Stimulated activated CD4-positive, alpha-beta T cell treated with anti-CD3 and anti-CD28 coated beads, Interleukin-12 subunit alpha, Interleukin-12 subunit beta, amount 100 ng/mL, for 48 hours (primary cell): ENCODE data around the gene BCKDHA.
"Not testable (repeated sequence)": the region's sequence is repeated elsewhere in the genome, so short reads cannot be mapped to it uniquely, and the experiment has no call there.

Experiments
- DNase-seq, 3 donors: peaks; one replicate each; pipeline ENCODE4 v3.0.0-alpha.2; 2020; ENCODE audit warnings: low read depth in 2 of 3, low spot score in 1 of 3

BCKDHA gene

GRCh38 chr19:41425174-41426115 is 27.8 kb downstream of the BCKDHA start:
- no peak for DNase-seq

DNA sequence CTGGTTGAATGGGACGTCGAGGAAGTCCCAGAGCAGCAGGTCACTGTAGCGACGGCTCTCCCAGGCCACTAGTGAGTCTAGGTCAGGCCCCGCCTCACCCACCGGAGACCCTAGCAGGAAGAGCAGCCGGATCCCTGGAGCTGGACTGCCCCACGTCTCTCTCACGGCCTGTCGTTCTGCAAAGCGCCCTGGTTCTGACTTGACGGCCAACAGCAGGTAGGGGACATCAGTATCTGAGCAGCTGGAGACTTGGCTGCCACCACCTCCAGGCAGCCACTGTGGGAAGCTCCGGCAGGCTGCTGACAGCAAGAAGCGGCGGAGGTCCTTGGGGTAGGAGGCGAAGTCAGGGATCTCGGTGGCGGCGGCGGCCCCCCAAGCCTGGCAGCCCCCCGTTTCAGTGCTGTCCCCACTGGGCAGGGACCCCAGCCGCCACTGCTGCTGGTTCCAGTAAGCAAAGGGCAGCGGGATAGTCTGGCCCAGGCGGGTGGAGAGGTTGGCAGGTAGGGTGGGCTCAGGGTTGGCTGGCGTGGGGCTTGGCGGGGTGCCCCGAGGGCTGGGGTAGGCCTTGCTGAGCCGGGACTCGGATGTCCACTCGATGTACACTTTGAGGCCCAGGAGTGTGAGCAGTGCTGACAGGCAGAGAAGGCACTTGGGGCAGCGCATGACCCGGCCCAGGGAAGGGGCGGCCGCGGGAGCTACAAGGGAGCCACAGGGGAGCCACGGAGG is 28.7 kb downstream of the BCKDHA start:
- DNase-seq: no peak

DNA sequence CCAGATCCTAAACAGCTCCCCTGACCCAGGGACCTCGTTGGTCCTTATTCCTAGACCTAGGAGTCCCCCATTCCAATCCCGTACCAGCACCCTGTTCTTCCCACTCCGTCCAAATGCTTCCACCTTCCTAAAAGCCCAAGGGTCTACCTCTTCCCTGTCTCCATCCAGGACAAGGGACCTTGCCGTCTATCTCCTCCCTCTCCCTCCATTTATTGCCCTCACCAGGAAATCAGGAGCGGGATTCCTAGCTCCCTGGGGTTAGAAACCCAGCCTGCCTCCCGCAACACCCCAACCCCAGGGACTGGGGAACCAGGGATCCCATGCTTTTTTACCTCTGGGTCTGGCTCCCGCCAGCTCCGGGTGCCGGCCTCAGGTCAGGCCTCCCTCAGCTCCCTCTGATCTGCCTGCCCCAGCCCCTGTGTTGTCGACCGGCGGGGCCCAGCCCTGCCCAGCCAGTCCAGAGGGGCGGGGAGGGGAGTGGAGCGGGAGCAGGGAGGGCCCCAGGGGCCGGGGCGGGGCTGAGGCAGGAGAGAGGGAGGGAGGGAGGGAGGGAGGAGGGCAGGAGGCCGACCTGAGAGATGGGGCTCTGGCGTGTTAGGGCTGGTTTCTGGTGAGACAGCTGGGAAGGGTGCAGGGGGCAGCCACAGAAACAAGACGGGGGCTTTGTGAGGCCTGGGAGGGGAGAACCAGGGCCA is 29.5 kb downstream of the BCKDHA start, which contains the start of gene B3GNT8:
Gene B3GNT8, minus strand, starts transcription at position 423 of the 695 bp plus-strand sequence. CDS start 596 bp downstream, outside the sequence.
- DNase-seq: peak in 1 of 3 donors; percentile 43

GRCh38 chr19:41427647-41428480 is 30.2 kb downstream of the BCKDHA start:
- peak in 1 of 3 donors; percentile 5 for DNase-seq

DNA sequence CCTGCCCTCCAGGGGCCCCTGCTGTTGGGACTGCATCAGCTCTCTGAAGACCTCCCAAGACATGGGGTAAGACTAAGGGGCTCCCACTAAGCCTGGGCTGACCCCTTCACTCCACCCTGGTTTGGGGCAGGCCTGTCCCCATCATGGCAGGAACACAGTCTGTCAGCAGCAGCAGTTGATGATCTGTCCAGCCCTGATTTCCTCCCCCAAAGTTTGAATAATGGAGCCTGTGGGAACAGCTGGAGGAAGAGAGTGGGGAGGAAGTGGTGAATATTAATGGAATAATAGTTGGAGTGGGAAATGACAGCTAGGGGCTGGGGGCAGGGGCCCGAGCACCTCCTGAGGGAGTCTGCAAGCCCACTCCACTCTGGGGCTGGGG is 30.9 kb downstream of the BCKDHA start:
- DNase-seq: no peak

DNA sequence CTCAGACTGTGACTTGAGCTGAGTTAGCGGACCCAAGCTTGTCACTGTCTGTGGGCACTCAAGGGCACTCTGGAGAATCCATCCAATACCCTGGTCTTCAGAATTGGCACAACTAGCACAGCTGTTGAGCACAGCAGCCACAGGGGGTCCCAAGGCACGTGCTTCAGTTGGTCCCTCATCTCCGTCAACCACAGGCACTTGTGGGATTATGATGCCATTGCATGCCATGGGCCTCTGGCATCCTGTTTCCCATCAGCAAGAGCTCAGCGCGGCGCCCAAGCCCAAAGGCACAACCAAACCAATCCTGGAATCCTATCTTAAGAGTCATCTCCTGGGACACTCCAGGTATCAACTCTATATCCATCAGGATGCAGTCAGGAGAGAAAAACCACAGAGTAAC is 33.3 kb downstream of the BCKDHA start:
- no peak for DNase-seq

DNA sequence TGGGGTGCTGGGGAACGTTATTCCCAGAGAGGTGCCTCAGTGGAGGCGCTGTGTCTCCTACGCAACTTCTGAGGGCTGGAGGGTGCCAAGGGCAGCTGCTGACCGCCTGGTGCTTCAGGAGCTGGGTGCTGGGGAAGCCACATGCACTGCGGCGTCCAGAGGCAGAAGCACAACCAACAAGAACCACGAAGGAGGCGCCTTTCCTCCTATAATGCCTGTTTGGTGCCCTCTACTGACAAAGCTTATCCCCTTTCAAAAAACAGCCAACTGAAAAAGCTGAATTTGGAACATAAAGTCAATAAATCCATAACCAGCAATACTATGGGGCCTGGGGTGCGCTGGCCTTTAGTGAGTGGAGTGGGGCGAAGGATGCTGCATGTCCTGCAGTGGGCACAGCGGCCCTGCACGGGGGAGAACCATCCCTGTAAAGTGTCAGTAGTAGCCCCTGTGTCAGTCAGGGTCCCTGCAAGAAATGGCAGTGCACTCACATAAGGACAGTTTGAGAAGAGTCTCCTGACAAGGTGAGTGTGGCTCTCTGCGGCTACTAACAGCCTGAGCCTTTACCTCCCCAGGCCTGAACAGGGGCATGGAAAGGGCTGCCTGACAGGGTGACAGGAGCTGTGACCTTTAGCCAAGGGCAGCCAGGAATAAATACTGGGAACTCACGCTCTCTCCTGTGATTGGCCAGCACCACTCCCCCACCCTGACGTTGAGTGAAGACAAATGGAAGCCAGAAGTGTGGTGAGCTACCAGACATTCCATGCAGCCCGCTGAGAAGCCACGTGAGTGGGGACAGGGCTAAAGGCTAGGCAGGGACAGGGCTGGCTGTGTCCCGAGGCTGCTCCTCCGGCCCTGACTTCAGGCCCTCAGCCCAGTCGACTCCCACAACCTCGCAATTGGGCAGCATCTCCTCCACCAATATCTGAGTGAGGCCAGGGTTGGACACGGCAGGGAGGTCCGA is 34.1 kb downstream of the BCKDHA start:
- DNase-seq: no peak

DNA sequence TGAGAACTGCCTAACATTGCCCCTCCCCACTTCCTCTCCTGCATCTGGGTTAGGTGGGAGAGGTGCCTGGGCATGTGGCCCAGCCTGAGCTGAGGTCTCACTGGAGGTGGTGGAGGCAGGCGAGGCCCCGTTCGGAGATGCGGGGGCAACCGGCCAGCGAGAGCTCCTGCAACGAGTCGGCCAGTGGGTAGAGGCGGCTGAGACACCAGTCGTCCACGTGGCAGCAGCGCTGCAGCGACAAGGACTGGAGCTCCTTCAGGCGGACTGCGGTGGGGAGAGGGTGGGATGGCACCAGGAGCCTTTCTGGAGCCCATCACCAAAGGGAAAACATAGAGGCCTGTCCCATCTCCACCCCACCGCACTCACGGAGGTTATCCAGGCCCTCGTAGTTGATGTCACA is 35.6 kb downstream of the BCKDHA start:
- no peak for DNase-seq

DNA sequence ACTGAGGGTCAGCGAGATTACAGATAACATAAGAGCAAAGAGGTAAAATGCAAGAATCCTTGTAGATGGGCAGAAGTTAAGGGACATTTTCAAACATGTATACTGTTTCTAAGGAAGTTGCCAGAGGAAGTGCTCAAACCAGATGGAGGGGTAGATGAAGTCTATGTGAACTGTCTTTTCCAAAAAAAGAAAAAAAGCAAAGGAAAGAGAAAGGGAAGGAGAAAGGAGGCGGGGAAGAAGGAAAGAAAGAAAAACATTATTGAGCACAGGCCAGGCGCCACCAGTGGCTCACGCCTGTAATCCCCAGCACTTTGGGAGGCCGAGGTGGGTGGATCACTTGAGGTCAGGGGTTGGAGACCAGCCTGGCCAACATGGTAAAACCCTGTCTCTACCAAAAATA is 36.8 kb downstream of the BCKDHA start:
- DNase-seq: no peak

- not testable (repeated sequence) for DNase-seq
Measured at GRCh38 chr19:41435376-41435775, 37.8 kb downstream of the BCKDHA start.

GRCh38 chr19:41435936-41436673 is 38.5 kb downstream of the BCKDHA start:
- DNase-seq: no peak

- no peak for DNase-seq
Measured at GRCh38 chr19:41436674-41436951, 39.0 kb downstream of the BCKDHA start.

DNA sequence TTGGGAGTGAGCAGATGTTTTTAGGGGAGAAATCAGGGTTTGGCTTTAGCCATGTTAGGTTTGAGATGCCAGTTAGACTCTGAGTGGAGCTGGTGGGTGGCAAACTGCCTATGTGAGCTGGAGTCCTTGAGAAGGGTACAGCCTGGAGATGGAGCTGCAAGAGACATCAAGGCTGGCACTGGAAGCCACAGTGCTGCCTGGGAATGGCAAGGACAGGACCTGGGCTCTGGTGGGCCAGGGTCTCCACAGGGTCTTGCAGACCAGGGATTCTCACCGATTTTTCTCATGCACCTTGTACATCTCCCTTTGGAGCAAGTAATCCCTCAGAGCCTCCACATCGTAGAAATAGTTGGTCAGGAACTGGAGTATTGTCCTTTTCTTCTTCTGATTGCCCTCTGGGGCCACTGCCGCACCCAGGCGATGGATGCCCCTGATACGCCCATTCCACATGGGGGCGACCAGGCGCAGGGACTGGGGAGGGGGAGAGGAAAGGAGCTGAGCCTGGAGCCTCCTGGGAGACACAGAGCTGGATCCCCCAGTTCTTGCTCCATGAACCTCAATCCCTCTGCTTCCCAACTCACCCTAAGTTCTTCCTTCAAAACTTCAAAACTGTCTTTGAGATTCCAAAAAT is 40.4 kb downstream of the BCKDHA start:
- no peak for DNase-seq

- peak; percentile 91 to 95 (median 95) for DNase-seq
Measured at GRCh38 chr19:41439441-41440222, 42.0 kb downstream of the BCKDHA start, which contains the start of gene DMAC2. Gene DMAC2, minus strand, starts transcription at chr19:41439912. Its CDS starts 13 bp downstream, at chr19:41439899.

DNA sequence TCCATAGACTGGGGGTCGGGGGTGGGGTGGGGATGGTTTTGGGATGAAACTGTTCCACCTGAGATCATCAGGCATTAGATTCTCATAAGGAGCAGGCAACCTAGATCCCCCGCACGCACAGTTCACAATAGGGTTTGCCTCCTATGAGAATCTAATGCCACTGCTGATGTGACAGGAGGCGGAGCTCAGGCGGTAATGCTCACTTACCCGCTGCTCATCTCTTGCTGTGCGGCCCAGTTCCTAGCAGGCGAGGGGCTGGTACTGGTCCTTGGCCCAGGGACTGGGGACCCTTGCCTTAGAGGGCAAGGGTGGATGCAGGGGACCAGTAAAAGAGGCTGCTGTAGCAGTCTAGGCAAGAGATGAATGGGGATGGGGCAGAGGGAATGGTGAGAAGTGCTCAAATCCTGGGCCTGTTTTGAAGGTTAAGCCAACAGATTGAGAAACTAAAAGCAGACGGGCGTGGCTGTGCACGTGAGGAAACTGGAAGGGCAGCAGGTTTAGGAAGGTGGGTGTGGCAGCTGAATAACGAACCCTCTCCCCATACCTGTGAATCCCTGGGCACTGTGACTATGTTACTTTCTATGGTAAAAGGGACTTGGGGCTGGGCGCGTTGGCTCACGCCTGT is 43.8 kb downstream of the BCKDHA start:
- no peak for DNase-seq

DNA sequence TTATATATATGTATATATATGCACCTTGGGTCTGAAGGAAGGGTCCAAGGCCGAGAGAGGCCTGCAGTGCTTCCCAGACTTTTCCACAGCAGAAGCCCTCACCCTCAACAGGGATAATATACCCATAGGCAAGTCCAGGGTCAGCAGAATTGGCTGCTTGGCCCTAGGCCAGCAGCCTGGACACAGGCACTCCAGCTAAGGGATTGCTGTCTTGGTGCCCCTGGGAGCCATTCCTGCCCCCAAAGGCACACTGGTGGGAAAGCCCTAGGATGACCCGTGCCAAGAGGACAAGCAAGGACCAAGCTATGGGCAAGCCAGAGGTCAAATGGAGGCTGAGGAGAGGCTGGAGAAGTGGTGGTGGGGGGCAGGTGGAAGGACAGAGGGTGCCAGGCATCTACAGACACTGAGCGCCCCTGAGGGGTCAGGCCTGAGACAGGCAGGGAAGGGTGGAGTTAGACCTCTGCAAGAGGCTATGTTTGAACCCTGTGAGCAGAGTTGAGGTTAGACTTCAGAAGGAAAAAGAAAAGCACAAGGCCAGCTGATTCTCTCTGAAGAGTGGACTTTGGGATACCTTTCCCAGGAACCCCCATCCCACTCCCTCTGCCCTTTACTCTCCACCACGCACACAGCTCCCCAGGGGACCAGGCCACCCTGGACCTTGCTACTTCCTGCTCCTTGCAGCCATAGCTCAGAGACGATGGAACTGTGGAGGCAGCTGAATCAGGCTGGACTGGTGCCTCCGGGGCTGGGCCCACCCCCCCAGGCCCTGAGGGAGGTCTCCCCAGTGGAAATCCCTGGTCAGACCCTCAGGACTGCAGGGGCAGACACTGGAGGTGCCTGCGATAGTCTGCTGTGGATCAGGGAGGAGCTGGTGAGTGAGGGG is 45.1 kb downstream of the BCKDHA start, which contains the start of gene ERICH4:
Gene ERICH4, plus strand, starts transcription at position 684 of the 883 bp plus-strand sequence. Its CDS starts 14 bp downstream, at position 698.
- DNase-seq: no peak
